Measurements from ENCODE around the gene PICK1.

- TF ChIP-seq, protein P1, sequence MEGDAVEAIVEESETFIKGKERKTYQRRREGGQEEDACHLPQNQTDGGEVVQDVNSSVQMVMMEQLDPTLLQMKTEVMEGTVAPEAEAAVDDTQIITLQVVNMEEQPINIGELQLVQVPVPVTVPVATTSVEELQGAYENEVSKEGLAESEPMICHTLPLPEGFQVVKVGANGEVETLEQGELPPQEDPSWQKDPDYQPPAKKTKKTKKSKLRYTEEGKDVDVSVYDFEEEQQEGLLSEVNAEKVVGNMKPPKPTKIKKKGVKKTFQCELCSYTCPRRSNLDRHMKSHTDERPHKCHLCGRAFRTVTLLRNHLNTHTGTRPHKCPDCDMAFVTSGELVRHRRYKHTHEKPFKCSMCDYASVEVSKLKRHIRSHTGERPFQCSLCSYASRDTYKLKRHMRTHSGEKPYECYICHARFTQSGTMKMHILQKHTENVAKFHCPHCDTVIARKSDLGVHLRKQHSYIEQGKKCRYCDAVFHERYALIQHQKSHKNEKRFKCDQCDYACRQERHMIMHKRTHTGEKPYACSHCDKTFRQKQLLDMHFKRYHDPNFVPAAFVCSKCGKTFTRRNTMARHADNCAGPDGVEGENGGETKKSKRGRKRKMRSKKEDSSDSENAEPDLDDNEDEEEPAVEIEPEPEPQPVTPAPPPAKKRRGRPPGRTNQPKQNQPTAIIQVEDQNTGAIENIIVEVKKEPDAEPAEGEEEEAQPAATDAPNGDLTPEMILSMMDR (IDR thresholded peaks at IDR 0.05): no peak
- TF ChIP-seq POLR2AphosphoS5 (IDR thresholded peaks at IDR 0.05): peak in 2 of 3 donors; percentile 32 to 74
These were observed at the start of gene PICK1 for GRCh38 chr22:38056969-38057891.
